Adrenal gland (tissue), 5 donors: ENCODE results near the gene OR13C9.
"Not testable (repeated sequence)": the region's sequence is repeated elsewhere in the genome, so short reads cannot be mapped to it uniquely, and the experiment has no call there.

Experiments used
- POLR2A ChIP-seq, 2 donors: fragments of 450-650 bp; IDR thresholded peaks; one replicate each; pipeline ENCODE4 v1.6.1; 2017; ENCODE audit warnings: antibody characterized with exemption in 2 of 2, mild to moderate bottlenecking in 2 of 2, moderate library complexity in 1 of 2
- TF ChIP-seq, protein P1 (sequence below), 6 experiments: fragments of 450-650 bp in 4 of 6; fragments of 200-600 bp in 2 of 6; sonication (generic) in 1 of 6; IDR thresholded peaks; 1 replicate in 5 of 6; 2 replicates in 1 of 6; pipeline versions ENCODE4 v1.5.1 to v1.8.0; 2016 to 2021; ENCODE audit warnings: antibody characterized with exemption in 6 of 6, mild to moderate bottlenecking in 2 of 6, moderate library complexity in 1 of 6
- donor health status: DM: no; HTN: no; CAD: no.

DNA sequence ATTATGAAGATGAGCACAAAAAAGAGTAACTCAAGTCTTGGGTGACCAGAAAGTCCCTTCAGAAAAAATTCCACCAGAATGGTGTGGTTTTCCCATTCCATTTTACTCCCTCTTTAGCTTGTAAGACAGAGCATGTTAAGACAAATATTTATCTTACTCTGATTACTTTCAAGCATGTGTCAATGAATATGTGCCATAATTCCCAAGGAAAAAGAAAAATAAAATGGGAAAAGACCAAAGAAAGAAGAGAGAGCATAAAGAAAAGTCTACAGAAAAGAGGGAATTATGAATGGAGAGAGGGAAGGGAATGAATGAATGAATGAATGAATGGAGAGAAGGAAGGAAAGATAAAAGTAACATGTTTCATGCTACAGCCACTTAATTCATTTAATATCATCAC, 18.7 kb downstream of the OR13C9 start, which contains the start of gene OR13C5:
- not testable (repeated sequence) for TF ChIP-seq POLR2A (IDR thresholded peaks at IDR 0.05)
- TF ChIP-seq, protein P1, sequence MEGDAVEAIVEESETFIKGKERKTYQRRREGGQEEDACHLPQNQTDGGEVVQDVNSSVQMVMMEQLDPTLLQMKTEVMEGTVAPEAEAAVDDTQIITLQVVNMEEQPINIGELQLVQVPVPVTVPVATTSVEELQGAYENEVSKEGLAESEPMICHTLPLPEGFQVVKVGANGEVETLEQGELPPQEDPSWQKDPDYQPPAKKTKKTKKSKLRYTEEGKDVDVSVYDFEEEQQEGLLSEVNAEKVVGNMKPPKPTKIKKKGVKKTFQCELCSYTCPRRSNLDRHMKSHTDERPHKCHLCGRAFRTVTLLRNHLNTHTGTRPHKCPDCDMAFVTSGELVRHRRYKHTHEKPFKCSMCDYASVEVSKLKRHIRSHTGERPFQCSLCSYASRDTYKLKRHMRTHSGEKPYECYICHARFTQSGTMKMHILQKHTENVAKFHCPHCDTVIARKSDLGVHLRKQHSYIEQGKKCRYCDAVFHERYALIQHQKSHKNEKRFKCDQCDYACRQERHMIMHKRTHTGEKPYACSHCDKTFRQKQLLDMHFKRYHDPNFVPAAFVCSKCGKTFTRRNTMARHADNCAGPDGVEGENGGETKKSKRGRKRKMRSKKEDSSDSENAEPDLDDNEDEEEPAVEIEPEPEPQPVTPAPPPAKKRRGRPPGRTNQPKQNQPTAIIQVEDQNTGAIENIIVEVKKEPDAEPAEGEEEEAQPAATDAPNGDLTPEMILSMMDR (IDR thresholded peaks at IDR 0.05): not testable (repeated sequence)
